ENCODE results near the gene HCFC1. TPM values are rescaled to one million over a fixed set of nuclear protein-coding genes. Genes with fewer than 3 reads are reported as not detected.

HCFC1 gene
- total and polyA plus RNA-seq, 9 of the 15 experiments (the other 6 are each of a cell fraction or from before 2014, with no cell fraction given) = 2.8 to 133 (median 17.1) TPM

DNA sequence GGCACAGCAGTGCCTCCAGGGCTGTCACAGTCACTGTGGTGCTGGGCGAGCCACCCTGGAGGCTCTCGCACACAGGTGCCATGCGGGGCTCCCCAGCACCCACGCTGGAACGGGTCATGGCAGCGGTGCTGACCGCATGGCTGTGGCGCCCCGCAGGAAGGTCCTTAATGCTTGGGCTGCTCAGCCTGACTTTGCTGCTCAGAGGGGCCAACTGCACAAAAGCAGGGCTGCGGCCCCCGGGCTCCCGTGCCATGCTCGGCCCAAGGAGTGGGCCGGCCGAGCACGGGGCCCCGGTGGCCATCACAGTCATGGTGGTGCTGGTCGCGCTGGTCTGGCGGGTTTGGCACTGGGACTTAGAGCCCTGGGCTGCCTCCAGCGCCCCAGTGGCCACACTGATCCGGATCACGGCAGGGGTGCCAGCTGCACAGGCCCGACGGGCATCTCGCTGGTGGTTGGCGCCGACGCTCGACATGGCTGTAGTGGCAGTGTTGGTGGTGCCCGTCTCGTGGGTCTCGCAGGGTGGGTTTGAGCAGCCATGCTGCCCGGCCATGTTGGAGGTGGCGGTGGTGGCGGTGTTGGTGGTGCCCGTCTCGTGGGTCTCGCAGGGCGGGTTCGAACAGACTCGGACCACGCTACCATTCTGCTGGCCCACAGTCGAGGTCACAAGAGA, 16.9 kb downstream of the HCFC1 start (continued):
- TF ChIP-seq, protein P1, sequence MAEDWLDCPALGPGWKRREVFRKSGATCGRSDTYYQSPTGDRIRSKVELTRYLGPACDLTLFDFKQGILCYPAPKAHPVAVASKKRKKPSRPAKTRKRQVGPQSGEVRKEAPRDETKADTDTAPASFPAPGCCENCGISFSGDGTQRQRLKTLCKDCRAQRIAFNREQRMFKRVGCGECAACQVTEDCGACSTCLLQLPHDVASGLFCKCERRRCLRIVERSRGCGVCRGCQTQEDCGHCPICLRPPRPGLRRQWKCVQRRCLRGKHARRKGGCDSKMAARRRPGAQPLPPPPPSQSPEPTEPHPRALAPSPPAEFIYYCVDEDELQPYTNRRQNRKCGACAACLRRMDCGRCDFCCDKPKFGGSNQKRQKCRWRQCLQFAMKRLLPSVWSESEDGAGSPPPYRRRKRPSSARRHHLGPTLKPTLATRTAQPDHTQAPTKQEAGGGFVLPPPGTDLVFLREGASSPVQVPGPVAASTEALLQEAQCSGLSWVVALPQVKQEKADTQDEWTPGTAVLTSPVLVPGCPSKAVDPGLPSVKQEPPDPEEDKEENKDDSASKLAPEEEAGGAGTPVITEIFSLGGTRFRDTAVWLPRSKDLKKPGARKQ (CRISPR knock-in tag; IDR thresholded peaks at IDR 0.05) = no peak

- Histone ChIP-seq H3K9ac (ENCODE audit: insufficient read depth in 1 of 2, low read depth in 2 of 2, low read length in 2 of 2) (peak overlapping the region in 1 of 2 experiments; percentile 8; a peak in 1 of 4 replicates), H3K27me3 (ENCODE audit: control insufficient read depth in 2 of 2, insufficient read depth in 2 of 2, low read length in 2 of 2) (no peaks in the 10 kb centered on the region), H2AFZ (ENCODE audit: low read depth, low read length) (no peak overlapping the region), H3K4me3 (no peak overlapping the region), H3K4me1 (replicated peaks in 1 of 2; ENCODE audit: control insufficient read depth in 2 of 2, insufficient read depth in 2 of 2, low read length in 2 of 2) (peaks cover 0 to 42% of the 10 kb centered on the region in 2 experiments; a peak in 2 of 5 replicates), H3K9me1 (ENCODE audit: control insufficient read depth, insufficient read depth, low read length) (no peaks in the 10 kb centered on the region), H4K20me1 (replicated peaks; ENCODE audit: control insufficient read depth, insufficient read depth, low read length) (no peaks in the 10 kb centered on the region), H3K79me2 (ENCODE audit: control insufficient read depth, insufficient read depth, low read length) (peaks cover 9% of the 10 kb centered on the region; the same call in 2 of the 3 replicates), H3K9me3 (replicated peaks; ENCODE audit: control insufficient read depth, insufficient read depth, low read depth, low read length) (no peaks in the 10 kb centered on the region), H3K27ac (ENCODE audit: extremely low read depth, low read depth, low read length) (0 out of 3 replicates have a peak overlapping the region, but pooled peaks have one; percentile 46), H3K4me2 (ENCODE audit: insufficient read depth, low read length) (no peak overlapping the region), H3K36me3 (ENCODE audit: control insufficient read depth, insufficient read depth, low read length) (peaks cover 99% of the 10 kb centered on the region; the same call in 2 of the 3 replicates)
- ATAC-seq (no peak), FAIRE-seq (no peak), DNase-seq (ENCODE audit: extremely low read depth in 1 of 4, low spot score in 3 of 4) (no peak)
- 97% methylated on average over 22 of the region's 33 CpGs for WGBS (ENCODE audit: insufficient coverage, low coverage, missing lambda C conversion rate)
- POLR2A ChIA-PET = no interaction called here
- CTCF ChIA-PET (ENCODE audit: low intra/inter-chr PET ratio) = interaction anchor here (0.6 to 1.2 kb wide), 6 partner anchors 189 to 310 kb away, joined by 3 to 4 read pairs (median 3); no protein-coding TSS in a partner anchor
- TF ChIP-seq CCNT2 (IDR thresholded peaks at IDR 0.05; ENCODE audit: borderline replicate concordance, extremely low read depth, insufficient read length, low read depth, low read length) (no peak), HNRNPL (IDR thresholded peaks at IDR 0.05; ENCODE audit: low read depth, low read length) (peak; percentile 82), GMEB1 (CRISPR knock-in tag; IDR thresholded peaks at IDR 0.05) (no peak), ZBTB8A (IDR thresholded peaks at IDR 0.05; ENCODE audit: partially characterized antibody) (no peak), RBM22 (IDR thresholded peaks at IDR 0.05; ENCODE audit: low read depth, low read length, poor library complexity, severe bottlenecking) (peak; percentile 42), POLR2A (conservative IDR thresholded peaks at IDR 0.05) (0 out of 2 replicates have a peak, but pooled peaks have one; percentile 5), POLR2G (IDR thresholded peaks at IDR 0.05; ENCODE audit: low read depth, low read length) (peak; percentile 14; the same call in 1 of the 2 replicates), SAFB2 (IDR thresholded peaks at IDR 0.05; ENCODE audit: borderline replicate concordance, low read depth, low read length, severe bottlenecking) (no peak)
- TF ChIP-seq, protein P2, sequence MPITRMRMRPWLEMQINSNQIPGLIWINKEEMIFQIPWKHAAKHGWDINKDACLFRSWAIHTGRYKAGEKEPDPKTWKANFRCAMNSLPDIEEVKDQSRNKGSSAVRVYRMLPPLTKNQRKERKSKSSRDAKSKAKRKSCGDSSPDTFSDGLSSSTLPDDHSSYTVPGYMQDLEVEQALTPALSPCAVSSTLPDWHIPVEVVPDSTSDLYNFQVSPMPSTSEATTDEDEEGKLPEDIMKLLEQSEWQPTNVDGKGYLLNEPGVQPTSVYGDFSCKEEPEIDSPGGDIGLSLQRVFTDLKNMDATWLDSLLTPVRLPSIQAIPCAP (CRISPR knock-in tag; IDR thresholded peaks at IDR 0.05; ENCODE audit: borderline replicate concordance) = no peak
- intact Hi-C loops (cut with micrococcal nuclease) (no loop called here), in situ Hi-C loops (cut with MboI) (no loop called here)
- no TSS peak for BruUV-seq (replicated peaks)
Observed at GRCh38 chrX:153953892-153954557, 17.6 kb downstream of the HCFC1 start.
